Tongue (tissue), 2 donors: Measurements from ENCODE around the gene RPL29. TPM values are rescaled to one million over a fixed set of nuclear protein-coding genes. Genes with fewer than 3 reads are reported as not detected.
"Not testable (repeated sequence)": the region's sequence is repeated elsewhere in the genome, so short reads cannot be mapped to it uniquely, and the experiment has no call there.

ENCODE experiments used
- DNase-seq: peaks from one replicate; pipeline ENCODE4 v3.0.0-alpha.2; 2015
- total RNA-seq: library from RNA; depleted of rRNA; stranded (reverse); fragments of >200 nt; gene quantifications from one replicate; pipeline ENCODE4 v1.2.3, GENCODE V29; 2014

Gene RPL29
- total RNA-seq = 1,069 TPM

DNA sequence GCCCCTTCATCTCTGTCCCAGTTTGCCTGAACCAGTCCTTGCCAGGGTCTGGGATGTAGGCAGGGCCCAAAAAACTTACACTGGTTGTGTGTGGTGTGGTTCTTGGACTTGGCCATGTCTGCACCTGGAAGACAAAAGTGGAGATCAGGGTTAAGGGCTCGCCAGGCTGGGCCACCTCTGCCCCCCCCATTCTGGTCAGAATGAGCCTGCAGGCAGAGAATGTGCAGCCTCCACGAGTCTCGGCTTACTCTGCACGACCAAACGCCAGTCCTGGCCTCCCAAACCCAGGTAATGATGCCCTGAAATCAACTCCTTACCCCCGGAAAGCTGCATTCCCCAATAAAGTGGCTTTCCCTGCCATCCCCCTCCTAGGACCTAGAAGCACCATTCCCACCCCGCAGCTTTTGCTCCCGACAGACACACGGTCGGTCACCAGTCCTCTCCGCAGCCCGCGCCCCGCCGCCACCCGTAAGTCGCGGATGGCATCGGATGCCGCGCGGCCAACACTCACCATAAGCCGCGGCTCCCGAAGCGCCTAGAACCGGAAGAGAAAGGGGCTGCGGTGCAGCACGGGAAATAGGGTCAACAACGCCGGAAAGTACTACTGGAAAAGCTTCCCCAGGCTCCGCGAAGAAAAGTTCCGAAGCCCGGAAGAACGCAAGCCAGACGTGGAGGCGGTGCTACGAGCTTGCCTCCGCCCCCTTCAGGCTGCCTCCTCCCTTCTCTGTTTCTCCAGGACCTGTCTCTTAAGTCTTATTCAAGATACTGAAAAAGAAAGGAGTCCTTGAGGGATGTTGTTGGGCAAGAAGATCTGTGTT is at the start of gene RPL29:
Gene RPL29 (minus strand): TSS at position 550 of the 818 bp plus-strand sequence. CDS start 434 bp downstream, at position 116.
- DNase-seq = peak; percentile 98

DNA sequence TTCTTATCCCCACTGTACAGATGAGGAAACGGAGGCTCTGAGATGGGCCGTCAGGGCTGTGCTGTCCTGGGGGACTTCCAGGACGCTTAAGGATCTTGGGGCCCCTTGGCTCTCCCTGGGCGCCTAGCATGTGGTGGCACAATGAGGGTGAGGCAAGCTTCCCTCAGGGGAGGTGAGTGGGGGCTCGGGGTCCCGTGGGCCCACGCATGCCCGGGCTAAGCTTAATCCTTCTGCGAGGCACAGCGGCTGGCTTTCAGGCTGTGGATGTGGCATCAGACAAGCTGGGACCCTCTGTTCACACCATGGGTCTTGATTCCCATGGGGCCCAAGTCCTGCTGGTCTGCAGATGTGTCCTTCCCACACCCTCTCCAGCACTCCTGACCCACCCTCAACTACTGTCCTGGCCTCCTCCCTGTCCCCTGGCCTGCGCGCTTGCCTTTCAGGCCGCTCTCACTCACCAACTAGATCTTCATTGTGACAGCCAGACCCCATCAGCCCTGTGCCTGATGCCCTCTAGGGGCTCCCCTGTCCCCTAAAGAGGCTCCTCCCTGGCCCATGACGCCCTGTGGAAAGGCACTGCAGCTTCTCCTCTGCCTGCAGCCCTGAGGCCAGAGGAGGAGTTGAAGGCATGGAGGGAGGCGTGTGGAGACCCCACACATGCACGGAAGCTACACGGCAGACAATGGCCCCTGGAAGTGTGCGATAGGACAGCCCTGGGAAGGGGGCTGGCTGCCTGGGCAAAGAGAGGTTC is 49.3 kb upstream of the RPL29 start:
- no peak for DNase-seq

DNA sequence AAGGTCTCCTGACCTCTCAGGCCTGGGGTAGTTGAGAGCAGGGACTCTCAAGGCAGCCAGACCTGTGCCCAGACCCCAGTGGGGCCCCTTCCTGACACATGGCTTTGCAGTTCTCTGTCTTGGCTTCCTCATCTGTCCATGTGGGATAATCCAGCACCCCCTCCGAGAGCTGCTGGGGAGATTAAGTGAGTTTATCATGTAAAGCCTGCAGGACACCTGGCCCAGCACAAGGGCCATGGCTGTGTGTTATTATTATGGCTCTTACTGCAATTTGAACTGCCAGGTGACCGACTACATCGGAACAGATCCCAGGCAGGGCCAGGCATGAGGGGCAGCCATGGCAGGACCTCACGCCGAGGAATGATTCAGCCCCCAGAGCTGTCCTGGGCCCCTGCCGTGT is 48.1 kb upstream of the RPL29 start:
- no peak for DNase-seq

DNA sequence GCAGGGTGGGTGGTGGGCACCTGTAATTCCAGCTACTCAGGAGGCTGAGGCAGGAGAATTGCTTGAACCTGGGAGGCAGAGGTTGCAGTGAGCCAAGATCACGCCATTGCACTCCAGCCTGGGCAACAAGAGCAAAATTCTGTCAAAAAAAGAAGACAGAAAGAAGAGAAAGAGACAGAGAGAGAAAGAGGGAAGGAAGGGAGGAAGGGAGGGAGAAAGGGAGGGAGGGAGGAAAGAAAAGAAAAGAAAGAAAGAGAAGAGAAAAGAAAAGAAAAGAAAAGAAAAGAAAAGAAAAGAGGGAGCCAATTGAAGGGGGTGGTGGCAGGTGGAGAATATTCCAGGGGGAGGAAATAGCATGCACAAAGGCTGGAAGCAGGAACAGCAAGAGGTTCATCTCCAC is 47.3 kb upstream of the RPL29 start:
- DNase-seq = not testable (repeated sequence)

DNA sequence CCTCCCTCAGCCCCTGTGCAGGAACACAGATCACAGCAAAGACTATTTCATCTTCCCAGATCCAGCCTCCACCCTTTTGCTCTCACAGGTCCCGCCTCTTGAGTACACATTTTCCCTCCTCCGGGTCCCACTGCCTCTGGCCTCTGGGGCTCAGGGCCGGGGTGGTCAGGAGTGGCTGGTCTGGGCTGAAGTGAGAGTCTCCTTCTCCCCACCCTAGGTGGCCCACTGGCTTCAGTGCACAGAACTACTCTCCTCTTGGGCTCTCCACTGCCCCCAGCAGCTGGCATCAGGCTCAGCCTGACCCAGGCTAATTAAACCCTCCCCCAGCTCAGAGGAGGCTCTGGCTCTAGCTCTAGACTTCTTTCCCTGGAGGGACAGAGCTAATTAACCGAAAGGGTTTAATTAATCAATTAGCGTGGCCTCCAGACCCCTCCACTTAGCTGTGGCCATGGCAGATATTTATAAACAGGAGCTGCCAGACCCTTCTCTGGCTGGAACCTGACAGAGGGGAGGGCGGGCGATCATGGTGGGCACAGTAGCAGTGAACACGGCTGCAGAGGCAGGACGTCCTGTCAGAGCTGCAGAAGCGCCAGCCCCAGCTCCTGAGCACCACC is 45.5 kb upstream of the RPL29 start:
- peak; percentile 37 for DNase-seq

DNA sequence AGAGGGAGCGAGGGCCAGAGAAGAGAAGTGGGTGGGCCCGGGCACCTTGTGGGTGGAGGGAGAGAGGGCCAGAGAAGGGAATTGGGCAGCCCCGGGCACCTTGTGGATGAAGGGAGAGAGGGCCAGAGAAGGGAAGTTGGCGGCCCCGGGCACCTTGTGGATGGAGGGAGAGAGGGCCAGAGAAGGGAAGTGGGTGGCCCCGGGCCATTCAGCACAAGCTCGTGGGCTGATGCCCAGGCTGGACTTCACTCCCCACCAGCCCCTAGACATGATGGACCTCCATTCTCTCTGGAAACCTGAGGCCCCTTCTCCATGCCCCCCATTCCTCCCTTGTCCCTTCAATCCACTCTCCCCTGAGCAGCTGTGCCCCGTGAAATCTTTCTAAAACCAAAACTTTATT is 44.9 kb upstream of the RPL29 start:
- DNase-seq = no peak

DNA sequence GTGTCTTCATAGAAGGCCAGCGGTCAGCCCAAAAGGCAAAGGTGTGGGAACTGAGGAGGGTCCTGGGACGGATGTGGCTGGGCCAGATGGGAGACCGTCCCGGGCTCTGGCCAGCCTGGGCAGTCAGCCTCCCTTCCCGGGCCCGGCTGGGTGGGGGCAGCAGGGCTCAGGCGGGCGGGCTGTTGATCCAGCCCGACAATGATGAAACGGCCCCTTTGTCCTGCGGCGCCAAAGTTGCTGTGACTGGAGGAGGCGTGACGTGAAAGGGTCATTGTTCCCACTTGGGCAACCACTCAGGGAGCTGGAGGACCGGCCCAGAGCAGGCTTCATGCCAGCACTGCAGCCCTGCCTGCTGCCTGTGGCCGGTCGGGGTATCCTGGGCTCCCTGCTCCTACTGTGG is 44.2 kb upstream of the RPL29 start:
- DNase-seq = peak; percentile 81

DNA sequence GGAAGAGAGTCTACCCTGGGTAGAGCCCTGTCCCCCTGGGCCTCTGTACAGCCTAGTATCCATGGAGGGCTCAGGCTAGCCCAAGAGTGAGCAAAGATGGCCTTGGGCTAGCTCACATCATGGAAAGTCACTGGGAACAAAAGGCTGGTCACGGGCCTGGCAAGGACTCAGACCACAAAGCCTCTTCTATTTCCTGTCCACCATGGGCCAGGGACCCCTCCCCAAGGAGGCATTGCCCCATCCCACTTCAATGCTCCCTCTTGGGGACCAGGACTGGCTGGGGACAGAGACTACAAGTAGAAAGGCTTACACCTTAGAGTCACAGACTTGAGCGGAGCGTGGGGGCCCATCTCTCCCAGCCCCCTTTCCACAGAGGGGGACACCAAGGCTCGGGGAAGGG is 43.7 kb upstream of the RPL29 start:
- DNase-seq = no peak

DNA sequence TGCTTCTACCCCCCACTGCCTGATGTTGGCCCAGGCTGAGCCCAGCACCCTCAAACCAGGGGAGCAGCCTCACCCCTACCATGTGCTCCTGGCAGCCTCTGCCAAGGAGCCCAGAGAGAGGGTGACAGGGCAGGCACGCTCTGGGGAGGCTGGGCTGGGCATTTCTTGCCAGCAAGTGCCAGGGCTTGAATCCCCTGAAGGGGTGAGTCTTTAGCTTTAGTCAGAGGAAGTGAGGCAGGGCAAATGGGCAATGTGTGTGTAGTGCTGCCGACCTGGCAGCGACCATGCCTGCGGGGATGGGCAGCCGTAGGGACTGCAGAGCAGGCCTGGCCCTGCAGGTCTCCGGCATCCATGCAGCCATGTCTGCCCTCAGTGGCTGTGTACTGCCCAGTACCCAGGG is 42.5 kb upstream of the RPL29 start:
- DNase-seq = no peak

DNA sequence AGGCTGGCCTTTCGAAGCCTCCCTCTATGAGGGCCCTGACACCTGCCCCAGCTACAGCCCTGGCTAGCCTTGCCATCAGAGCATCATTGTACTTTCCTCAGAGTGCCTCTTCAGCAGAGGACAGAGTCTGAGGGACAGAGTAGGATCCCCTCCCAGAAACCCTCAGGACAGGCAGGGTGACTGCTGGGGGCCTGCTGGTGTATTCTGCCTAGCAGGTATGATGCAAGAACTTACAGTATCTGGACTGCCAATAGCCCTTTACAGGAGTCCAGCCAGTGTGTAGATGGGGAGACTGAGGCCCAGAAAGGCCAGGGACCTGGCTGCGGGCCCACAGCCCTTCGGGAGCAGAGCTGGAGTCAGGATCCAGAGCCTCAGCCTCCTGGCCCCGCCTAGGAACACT is 41.6 kb upstream of the RPL29 start:
- no peak for DNase-seq

DNA sequence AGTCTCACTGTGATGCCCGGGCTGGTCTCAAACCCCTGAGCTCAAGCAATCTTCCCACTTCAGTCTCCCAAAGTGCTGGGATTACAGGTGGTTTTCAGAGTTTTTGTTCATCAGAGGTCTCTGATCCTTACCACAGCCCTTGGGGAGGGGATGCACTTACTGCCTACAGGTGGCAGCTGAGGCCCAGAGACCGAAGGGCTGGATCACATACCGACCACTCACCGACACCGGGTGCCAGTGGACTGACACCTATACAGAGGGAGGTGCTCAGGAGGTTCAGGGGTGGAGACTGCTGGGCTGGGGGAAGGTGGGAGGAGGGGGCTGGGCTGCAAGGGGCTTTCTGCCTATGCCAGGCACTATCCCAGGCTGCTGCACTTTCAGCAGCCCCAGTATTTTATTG is 41.1 kb upstream of the RPL29 start:
- no peak for DNase-seq

DNA sequence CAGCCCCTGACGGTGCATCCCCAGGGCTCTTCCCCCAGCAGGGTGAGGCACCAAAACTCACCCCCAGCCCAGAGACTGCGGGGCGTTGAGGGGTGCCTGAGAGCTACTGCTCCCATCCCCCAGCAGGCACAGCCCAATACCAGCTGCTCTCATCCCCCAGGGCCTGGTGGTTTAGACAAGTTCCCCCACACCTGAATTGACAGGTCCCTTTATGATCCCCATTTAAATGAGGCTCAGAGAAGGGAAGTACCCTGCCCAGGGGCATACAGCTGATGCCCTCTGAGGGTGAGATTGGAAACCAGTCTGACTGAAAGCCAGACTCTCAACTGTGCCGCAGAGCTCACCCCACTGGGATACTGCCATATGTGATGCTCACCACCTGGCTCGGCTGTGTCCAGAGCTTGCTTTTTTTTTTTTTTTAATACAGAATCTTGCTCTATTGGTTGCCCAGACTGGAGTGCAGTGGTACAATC is 40.6 kb upstream of the RPL29 start:
- peak; percentile 21 for DNase-seq

DNA sequence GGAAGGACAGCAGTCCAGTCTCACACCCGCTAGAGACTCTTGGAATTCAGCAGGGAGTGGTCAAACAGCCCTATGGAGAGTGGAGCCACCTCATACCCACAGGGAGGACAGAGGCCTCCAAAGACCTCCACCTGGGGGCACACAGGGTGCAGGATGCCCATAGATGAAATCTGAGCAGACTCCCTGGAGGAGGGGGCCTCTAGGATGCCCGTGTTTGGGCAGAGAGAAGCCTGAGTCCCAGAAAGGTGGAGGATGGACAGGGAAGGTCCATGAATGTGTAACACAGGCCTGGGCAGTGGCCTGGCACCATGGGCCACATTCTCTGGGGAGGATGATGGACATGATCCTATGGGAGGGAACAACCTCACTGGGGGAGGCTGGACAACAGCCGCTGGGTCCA is 39.0 kb upstream of the RPL29 start:
- no peak for DNase-seq

DNA sequence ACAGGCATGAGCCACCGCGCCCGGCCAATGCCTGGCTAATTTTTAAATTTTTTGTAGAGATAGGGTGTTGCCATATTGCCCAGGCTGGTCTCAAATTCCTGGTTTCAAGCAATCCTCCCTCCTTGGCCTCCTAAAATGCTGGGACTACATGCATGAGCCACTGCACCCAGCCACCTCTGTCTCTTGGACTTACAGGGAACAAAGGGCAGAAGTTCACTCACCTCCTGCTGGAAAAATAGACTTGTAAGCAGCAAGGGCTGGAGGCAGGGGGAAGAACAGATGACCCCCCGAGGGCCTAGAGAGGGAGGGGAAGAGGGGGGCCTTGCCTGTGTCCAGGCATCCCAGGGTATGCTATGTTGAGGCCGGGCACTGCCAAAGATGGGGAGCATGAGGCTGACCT is 38.5 kb upstream of the RPL29 start:
- DNase-seq = no peak

DNA sequence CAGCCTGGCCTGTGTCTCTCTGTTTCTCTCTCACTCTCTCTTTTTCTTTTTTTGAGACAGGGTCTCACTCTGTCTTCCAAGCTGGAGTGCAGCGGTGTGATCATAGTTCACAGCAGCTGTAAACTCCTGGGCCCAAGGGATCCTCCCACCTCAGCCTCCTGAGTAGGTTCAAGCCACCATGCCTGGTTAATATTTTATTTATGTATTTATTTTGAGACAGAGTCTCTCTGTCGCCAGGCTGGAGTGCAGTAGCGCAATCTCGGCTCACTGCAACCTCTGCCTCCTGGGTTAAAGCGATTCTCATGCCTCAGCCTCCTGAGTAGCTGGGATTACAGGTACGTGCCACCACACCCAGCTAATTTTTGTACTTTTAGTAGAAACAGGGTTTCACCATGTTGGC is 38.1 kb upstream of the RPL29 start:
- not testable (repeated sequence) for DNase-seq

DNA sequence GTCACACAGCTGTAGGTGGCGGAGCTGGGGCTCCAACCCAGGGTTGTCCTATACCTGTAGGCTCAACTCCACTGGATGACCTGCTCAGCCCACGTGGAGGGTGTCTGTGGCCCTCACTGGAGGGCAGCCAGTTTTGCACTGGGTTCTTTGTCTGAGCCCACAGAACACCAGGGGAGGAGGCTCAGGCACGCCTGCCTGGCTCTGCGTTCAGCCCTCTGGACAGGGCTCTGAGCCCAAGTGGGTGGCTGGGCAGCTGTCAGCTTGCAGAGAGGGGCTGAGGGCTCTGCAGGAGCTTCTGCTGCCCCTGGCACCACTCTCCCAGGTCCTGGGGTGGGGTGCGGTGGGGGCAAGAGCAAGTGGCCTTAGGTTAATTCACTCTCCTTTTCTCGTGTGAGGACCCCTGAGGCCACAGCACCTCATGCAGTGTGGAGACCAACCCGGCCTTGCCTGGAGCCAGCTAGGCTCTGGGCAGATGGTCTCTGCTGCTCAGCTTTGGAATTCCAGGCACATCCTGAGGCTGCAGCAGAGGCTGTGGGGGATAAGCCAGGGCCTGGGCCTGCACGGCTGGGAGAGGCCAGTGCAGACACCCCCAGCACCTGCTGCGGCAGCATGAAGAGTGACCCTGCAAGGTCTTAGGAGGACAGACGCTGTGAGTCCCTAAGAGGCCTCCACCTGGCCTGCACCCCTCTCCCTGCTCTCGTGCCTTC is 37.2 kb upstream of the RPL29 start:
- DNase-seq = peak; percentile 54

DNA sequence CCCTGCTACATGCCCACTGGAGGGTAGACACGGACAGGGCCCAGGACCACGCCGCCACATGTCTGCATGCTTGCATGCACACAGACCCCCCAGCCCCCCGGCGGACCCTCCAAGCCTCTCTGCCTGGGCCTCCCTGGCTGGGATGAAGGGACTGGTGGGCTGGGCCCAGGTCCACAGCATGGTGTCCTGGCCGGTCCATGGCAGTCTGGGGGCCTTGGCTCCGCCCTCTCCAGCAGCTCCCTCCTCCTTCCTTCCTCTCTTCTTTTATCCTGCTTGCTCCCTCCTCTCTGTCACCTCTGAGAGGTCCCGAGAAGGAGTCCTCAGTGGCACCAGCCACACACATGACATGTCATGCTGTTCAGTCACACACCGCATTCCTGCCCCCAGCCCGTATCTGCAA is 36.2 kb upstream of the RPL29 start:
- DNase-seq = no peak

DNA sequence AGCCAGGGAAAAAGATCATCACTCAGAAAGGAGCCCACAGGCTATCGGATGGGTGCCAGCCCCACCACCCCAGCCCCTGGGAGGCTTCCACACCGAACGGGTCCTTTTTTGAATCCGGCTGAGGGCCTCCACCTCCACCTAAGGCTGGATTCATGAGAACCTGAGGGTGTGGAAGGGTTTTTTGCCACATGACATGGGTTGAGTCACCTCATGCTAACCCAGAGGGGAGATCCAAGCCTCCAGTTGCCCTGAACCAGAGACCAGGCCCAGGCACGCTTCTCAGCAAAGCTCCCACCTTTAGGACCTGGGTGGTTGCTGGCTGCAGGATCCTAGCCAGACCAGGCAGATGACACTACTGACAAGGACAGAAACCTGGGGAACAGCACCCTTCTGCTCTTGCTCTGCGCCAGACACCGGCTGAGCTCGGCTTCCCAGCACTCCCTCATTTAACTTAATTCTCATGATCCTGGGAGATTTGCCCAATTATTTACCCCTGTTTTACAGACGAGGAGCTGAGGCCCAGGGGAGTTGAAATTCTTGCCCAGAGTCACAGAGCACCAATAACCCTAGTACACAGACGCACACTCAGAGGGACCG is 35.1 kb upstream of the RPL29 start:
- DNase-seq = no peak

DNA sequence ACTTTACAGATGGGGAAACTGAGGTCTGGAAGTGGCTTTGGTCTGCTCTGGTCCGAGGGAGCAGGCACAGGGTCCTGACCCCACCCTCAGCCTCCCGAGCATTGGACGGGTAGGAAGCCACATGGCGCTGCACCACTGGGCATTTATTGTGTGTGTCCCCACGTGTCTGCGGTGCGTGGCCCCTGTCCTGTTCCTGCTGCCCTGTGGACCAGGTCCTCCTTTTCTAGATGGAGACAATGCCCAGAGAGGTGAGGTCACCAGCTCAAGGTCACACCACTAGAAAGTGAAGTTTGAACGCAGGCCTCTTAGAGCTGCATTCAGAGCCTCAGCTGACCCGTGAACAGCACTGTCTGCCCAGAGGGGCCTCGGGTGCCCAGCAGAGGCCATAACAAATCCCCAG is 33.8 kb upstream of the RPL29 start:
- DNase-seq = no peak

DNA sequence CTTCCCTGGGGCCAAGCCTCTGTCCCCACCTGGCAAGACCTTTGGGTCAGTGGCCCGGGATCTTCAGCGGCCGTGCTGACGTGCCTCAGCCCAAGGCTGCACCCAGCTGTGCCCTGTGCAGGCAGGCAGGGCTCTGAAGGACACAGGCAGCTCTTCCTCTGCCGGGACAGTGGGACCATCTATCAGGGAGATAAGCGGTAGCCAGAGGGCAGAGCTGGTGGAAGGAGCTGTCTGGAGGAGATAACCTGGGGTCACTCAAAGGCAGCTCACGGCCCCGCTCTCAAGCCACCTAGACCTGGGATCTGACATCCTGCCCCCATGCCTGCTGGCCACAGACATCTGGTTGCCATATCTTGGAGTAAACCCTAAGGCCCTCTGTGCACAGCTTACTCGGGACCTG is 33.4 kb upstream of the RPL29 start:
- no peak for DNase-seq

DNA sequence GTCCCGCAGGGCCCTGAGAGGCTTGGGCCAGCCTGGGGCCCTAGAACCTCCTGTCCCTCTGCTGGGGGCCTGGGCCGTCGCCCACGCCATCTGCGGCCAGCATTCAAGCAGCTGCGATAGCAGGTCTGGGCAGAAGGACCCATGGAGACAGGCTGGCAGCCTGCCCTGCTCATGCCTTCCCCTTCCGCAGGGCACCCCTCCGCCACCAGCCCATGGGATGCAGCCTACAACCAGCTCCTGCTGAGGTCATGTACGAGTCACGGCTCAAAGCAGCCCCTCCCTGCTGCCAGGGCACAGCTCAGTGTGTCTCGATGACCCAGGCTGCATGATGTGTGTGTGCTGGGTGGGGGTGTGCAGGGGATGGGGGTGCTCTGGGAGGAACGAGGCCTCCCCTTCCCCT is 32.9 kb upstream of the RPL29 start:
- DNase-seq = peak; percentile 62

DNA sequence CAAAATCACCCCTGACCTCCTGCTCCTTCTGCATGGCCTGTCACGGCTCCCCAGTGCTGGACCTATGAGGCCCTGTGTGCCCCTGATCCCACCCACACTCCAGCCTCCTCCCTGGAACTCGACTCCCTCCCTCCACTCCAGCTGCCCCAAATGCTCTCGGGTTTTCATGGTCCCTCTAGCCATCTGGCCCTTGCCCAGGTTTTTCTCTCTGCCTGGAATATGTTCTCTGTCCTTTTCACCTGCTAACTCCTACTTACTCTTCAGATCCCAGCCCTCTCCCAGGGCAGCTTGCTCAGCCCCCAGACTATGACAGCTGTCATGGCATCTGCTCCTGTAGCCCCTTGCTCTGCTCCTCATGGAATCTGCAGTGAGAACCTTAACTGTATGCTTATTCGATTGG is 30.3 kb upstream of the RPL29 start:
- DNase-seq = peak; percentile 92
